ENCODE data around the gene RECQL5. TPM values are rescaled to one million over a fixed set of nuclear protein-coding genes. Genes with fewer than 3 reads are reported as not detected.
"Not testable (repeated sequence)": the region's sequence is repeated elsewhere in the genome, so short reads cannot be mapped to it uniquely, and the experiment has no call there.

RECQL5 gene
- total RNA-seq, 4 donors from 2014 or later: 5.3 to 17.5 (median 7.4) TPM

DNA sequence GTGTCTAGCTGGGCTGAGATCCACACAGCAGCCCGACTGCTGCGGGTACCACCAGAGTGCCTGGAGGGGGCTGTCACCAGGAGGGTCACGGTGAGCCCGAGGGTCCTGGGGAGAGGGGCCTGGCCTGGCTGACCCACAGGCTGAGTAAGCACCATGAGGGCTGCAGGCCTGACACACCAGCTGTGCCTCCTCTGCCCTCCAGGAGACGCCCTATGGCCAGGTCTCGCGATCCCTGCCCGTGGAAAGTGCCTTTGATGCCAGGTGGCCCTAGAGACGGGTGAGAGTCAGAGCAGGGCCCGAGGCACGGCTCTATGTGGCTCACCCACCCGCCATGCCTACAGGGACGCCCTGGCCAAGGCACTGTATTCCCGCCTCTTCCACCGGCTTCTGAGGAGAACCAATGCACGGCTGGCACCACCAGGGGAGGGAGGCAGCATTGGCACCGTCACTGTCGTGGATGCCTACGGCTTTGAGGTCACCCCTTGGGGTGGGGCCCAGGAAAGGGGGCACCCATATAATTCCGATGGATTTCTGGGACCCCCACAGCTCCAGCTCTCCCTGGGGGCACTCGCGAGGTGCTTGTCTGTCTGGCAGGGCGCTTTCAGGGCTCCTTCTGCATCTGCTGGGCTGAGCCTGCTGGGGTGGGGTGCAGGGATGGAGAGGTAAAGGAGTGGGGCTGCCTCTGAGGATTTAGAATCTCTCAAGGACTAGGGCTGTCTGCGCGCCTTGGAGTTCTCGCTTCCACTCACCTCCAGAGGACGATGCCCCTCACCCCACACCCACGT is 72.3 kb downstream of the RECQL5 start:
- intact Hi-C loops (cut with DNase I; ENCODE audit: low total_unique reads): no loop called here
- no peaks in the 10 kb centered on the region for H3K4me1 ChIP-seq
- in situ Hi-C loops (cut with MboI; ENCODE audit: low sequenced_read_pairs in 4 of 4): loop anchor here in 1 of 4 donors (25.0 kb wide), 1 partner anchor 157 kb away; no protein-coding TSS in a partner anchor

DNA sequence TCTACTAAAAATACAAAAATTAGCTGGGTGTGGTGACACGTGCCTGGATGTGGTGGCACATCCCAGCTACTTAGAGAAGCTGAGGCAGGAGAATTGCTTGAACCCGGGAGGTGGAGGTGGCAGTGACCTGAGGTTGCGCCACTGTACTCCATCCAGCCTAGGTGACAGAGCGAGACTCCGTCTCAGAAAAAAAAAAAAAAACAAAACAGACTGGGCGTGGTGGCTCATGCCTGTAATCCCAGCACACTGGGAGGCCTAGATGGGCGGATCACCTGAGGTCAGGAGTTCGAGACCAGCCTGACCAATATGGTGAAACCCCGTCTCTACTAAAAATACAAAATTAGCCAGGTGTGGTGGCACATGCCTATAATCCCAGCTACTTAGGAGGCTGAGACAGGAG is 73.5 kb downstream of the RECQL5 start:
- intact Hi-C loops (cut with DNase I; ENCODE audit: low total_unique reads): not testable (repeated sequence)

More for the DNA sequence above, 72.3 kb downstream of the RECQL5 start:
- no peak for ATAC-seq
- H3K27me3 ChIP-seq: no peaks in the 10 kb centered on the region
- no peak overlapping the region for H3K4me3 ChIP-seq
- no peak overlapping the region for H3K27ac ChIP-seq
- H3K36me3 ChIP-seq: no peaks in the 10 kb centered on the region
- H3K9me3 ChIP-seq: no peaks in the 10 kb centered on the region
- no peak for TF ChIP-seq POLR2A (IDR thresholded peaks at IDR 0.05)
- TF ChIP-seq, protein P1, sequence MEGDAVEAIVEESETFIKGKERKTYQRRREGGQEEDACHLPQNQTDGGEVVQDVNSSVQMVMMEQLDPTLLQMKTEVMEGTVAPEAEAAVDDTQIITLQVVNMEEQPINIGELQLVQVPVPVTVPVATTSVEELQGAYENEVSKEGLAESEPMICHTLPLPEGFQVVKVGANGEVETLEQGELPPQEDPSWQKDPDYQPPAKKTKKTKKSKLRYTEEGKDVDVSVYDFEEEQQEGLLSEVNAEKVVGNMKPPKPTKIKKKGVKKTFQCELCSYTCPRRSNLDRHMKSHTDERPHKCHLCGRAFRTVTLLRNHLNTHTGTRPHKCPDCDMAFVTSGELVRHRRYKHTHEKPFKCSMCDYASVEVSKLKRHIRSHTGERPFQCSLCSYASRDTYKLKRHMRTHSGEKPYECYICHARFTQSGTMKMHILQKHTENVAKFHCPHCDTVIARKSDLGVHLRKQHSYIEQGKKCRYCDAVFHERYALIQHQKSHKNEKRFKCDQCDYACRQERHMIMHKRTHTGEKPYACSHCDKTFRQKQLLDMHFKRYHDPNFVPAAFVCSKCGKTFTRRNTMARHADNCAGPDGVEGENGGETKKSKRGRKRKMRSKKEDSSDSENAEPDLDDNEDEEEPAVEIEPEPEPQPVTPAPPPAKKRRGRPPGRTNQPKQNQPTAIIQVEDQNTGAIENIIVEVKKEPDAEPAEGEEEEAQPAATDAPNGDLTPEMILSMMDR (IDR thresholded peaks at IDR 0.05 in 4 of 5, conservative IDR thresholded peaks at IDR 0.05 in 1 of 5): no peak
- DNase-seq: no peak

DNA sequence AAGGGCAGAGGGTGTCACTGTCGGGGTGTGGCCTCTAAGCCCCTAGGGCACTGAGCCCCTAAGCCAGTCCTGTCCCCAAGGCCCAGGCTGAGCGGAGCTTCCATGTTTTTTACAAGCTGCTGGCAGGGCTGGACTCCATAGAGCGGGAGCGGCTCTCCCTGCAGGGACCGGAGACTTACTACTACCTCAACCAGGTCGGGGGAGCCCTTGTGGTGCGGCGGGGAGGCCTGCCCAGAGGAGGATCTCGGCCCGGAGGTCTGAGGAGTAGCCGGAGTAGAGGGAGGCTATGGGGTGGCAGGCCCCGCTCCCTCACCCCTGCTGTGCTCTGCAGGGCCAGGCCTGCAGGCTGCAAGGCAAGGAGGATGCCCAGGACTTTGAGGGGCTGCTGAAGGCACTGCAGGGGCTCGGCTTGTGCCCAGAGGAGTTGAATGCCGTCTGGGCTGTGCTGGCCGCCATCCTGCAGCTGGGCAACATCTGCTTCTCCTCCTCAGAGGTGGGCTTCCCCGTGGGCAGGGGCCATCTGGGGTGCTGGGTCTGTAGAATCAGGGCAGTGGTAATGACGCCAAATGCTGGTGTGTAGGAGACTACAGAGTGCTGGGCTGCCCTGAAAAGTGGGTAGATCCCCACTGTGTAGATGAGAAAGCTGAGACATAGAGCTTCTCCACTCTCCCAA is 74.5 kb downstream of the RECQL5 start:
- no peak overlapping the region for H3K4me3 ChIP-seq
- in situ Hi-C loops (cut with MboI; ENCODE audit: low sequenced_read_pairs in 4 of 4) (loop anchor here in 1 of 4 donors (25.0 kb wide), 1 partner anchor 155 kb away; no protein-coding TSS in a partner anchor), intact Hi-C loops (cut with DNase I; ENCODE audit: low total_unique reads) (no loop called here)
- no peak overlapping the region for H3K27ac ChIP-seq
- H3K27me3 ChIP-seq: peaks cover 9 to 11% (median 10%) of the 10 kb centered on the region in 3 donors
- H3K4me1 ChIP-seq: peaks cover 0 to 2% of the 10 kb centered on the region in 2 donors
- no peaks in the 10 kb centered on the region for H3K36me3 ChIP-seq
- no peaks in the 10 kb centered on the region for H3K9me3 ChIP-seq
- no peak for ATAC-seq
- no peak for TF ChIP-seq POLR2A (IDR thresholded peaks at IDR 0.05)
- TF ChIP-seq, protein P1 (IDR thresholded peaks at IDR 0.05 in 4 of 5, conservative IDR thresholded peaks at IDR 0.05 in 1 of 5): no peak
- no peak for DNase-seq

More for the DNA sequence above, 73.5 kb downstream of the RECQL5 start:
- H3K27ac ChIP-seq, H3K4me1 ChIP-seq, DNase-seq, H3K36me3 ChIP-seq, H3K9me3 ChIP-seq, H3K4me3 ChIP-seq, H3K27me3 ChIP-seq, ATAC-seq: not testable (repeated sequence)
- in situ Hi-C loops (cut with MboI; ENCODE audit: low sequenced_read_pairs in 4 of 4): loop anchor here in 1 of 4 donors (25.0 kb wide), 1 partner anchor 156 kb away; no protein-coding TSS in a partner anchor

DNA sequence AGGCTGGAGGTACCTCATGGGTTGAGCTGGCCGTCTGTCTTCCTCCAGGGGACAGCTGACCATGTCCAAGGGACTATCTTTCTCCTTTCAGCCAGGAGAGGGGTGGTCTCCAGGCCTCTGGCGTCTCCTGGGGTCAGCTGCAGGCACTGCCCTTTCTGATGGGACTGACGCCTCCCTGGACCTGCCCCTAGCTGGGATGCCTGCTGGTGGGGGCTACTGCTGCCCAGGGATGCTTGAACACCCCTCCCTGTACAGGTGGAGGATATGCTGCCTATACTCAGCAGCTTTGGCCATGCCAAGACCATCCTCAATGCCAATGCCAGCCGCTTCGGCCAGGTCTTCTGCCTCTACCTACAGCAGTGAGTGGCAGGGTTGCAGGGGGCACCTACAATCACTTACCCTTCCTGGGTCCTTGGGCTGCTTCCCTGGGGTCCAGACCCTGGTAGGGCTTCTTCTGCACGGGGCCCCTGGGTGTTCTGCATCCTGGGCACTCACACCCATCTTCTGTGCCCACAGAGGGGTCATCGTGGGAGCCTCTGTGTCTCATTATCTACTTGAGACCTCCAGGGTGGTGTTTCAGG is 75.1 kb downstream of the RECQL5 start:
- DNase-seq (no peak), ATAC-seq (no peak)
- H3K27ac ChIP-seq: no peak overlapping the region
- peaks cover 0 to 3% of the 10 kb centered on the region in 2 donors for H3K4me1 ChIP-seq
- in situ Hi-C loops (cut with MboI; ENCODE audit: low sequenced_read_pairs in 4 of 4): loop anchor here in 1 of 4 donors (25.0 kb wide), 1 partner anchor 155 kb away; no protein-coding TSS in a partner anchor
- H3K36me3 ChIP-seq: no peaks in the 10 kb centered on the region
- intact Hi-C loops (cut with DNase I; ENCODE audit: low total_unique reads): no loop called here
- H3K27me3 ChIP-seq: peaks cover 15 to 17% (median 16%) of the 10 kb centered on the region in 3 donors
- TF ChIP-seq, protein P1 (IDR thresholded peaks at IDR 0.05 in 4 of 5, conservative IDR thresholded peaks at IDR 0.05 in 1 of 5): no peak
- no peak for TF ChIP-seq POLR2A (IDR thresholded peaks at IDR 0.05)
- no peaks in the 10 kb centered on the region for H3K9me3 ChIP-seq
- H3K4me3 ChIP-seq: no peak overlapping the region
